RWPE2 (cell line): Measurements from ENCODE around the gene PPP1R14C.

Experiments
- ATAC-seq: fragments of 200-7000 bp; cut with Tn5 transposase; 3 replicates; pipeline ENCODE4 v1.9.1; 2021; ENCODE audit warnings: low read depth
- DNase-seq: peaks from one replicate; pipeline ENCODE4 v3.0.0-alpha.2; 2020; ENCODE audit warnings: low spot score
- H3K27ac ChIP-seq: fragments of 450-650 bp; 2 replicates; pipeline ENCODE4 v1.5.1; 2017; ENCODE audit warnings: mild to moderate bottlenecking; ENCODE audit not compliant: poor library complexity, severe bottlenecking
- H3K27me3 ChIP-seq: fragments of 250-450 bp; sonication (Bioruptor Pico); 2 replicates; pipeline ENCODE4 v1.5.1; 2021; ENCODE audit warnings: mild to moderate bottlenecking, moderate library complexity; ENCODE audit not compliant: insufficient read depth, poor library complexity, severe bottlenecking
- H3K36me3 ChIP-seq: fragments of 250-450 bp; sonication (Bioruptor Pico); 2 replicates; pipeline ENCODE4 v1.5.1; 2020; ENCODE audit warnings: low read depth, mild to moderate bottlenecking, moderate library complexity
- H3K4me1 ChIP-seq: fragments of 250-450 bp; sonication (Bioruptor Pico); 2 replicates; pipeline ENCODE4 v1.5.1; 2021; ENCODE audit warnings: mild to moderate bottlenecking, moderate library complexity; ENCODE audit not compliant: insufficient read depth, poor library complexity, severe bottlenecking
- H3K4me3 ChIP-seq: fragments of 250-450 bp; sonication (Bioruptor Pico); 2 replicates; pipeline ENCODE4 v1.5.1; 2021; ENCODE audit warnings: mild to moderate bottlenecking, moderate library complexity; ENCODE audit not compliant: severe bottlenecking
- H3K9me3 ChIP-seq: fragments of 250-450 bp; sonication (Bioruptor Pico); 2 replicates; pipeline ENCODE4 v1.5.1; 2021; ENCODE audit warnings: mild to moderate bottlenecking, moderate library complexity; ENCODE audit not compliant: severe bottlenecking
- TF ChIP-seq, protein P1 (sequence below): fragments of 450-650 bp; IDR thresholded peaks from one replicate; pipeline ENCODE4 v1.5.1; 2017; ENCODE audit warnings: mild to moderate bottlenecking, moderate library complexity; ENCODE audit not compliant: poor library complexity, severe bottlenecking

Gene PPP1R14C

DNA sequence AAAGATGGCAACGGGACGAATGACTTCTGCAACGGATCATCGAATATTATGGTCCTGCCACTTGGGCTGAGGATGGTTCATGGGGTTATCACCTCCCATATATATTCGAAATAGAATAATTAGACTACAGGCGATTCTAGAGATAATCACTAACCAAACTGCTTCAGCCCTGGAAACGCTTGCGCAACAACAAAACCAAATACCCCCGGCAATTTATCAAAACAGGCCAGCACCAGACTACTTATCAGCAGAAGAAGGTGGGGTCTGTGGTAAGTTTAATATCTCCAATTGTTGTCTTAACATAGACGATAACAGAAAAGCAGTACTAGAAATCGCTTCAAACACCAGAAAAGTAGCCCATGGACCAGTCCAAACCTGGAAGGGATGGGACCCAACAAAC lies 42.9 kb upstream of the PPP1R14C start:
- ATAC-seq = no peak
- Histone ChIP-seq H3K4me3 (no peak overlapping the region), H3K27me3 (no peaks in the 10 kb centered on the region), H3K4me1 (no peaks in the 10 kb centered on the region), H3K9me3 (no peaks in the 10 kb centered on the region), H3K27ac (no peak overlapping the region), H3K36me3 (no peaks in the 10 kb centered on the region)
- no peak for DNase-seq
- TF ChIP-seq, protein P1, sequence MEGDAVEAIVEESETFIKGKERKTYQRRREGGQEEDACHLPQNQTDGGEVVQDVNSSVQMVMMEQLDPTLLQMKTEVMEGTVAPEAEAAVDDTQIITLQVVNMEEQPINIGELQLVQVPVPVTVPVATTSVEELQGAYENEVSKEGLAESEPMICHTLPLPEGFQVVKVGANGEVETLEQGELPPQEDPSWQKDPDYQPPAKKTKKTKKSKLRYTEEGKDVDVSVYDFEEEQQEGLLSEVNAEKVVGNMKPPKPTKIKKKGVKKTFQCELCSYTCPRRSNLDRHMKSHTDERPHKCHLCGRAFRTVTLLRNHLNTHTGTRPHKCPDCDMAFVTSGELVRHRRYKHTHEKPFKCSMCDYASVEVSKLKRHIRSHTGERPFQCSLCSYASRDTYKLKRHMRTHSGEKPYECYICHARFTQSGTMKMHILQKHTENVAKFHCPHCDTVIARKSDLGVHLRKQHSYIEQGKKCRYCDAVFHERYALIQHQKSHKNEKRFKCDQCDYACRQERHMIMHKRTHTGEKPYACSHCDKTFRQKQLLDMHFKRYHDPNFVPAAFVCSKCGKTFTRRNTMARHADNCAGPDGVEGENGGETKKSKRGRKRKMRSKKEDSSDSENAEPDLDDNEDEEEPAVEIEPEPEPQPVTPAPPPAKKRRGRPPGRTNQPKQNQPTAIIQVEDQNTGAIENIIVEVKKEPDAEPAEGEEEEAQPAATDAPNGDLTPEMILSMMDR = no peak

DNA sequence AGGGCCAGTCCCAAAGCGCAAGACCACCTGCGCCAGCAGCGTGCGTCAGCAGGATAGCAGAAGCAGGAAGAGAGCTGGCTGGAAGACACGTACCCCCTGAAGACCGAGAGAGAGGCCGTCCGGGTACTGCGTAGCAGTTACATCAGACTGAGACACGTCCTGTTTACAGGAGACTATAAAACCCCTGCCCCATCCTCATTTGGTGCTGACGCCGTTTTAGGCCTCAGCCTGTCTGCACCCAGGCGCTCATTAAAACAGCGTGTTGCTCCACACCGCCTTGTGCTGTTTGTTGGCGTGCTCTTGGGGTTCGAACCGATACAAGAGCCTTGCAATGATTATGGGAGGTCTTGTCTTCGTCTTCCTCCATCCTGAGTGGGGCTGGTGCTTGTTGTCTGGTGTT lies 42.1 kb upstream of the PPP1R14C start:
- Histone ChIP-seq H3K27ac (no peak overlapping the region), H3K27me3 (no peaks in the 10 kb centered on the region), H3K9me3 (no peaks in the 10 kb centered on the region), H3K4me1 (no peaks in the 10 kb centered on the region), H3K36me3 (no peaks in the 10 kb centered on the region), H3K4me3 (no peak overlapping the region)
- DNase-seq = no peak
- TF ChIP-seq, protein P1 = no peak
- no peak for ATAC-seq

DNA sequence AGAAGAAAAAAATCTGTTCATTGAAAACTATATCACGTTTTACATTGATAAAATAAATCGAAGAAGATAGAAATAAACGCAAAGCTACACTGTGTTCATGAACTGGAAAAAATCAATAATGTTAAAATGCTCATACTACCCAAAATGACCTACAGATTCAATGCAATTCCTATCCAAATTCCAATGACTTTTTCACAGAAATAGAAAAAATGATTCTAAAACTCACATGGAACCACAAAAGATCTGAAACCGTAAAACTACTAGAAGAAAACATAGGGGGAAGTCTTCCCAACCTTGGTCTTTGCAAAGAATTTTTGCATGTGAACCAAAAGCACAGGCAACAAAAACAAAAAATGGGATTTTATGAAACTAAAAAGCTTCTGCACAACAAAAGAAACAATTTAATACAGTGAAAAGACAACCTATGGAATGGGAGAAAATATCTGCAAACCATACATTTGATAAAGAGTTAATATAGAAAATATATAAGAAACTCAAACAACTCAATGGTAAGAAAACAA lies 40.0 kb upstream of the PPP1R14C start:
- no peaks in the 10 kb centered on the region for H3K27me3 ChIP-seq
- no peaks in the 10 kb centered on the region for H3K9me3 ChIP-seq
- TF ChIP-seq, protein P1 = no peak
- no peak overlapping the region for H3K4me3 ChIP-seq
- ATAC-seq (no peak), DNase-seq (no peak)
- no peaks in the 10 kb centered on the region for H3K36me3 ChIP-seq
- no peak overlapping the region for H3K27ac ChIP-seq
- H3K4me1 ChIP-seq = no peaks in the 10 kb centered on the region

DNA sequence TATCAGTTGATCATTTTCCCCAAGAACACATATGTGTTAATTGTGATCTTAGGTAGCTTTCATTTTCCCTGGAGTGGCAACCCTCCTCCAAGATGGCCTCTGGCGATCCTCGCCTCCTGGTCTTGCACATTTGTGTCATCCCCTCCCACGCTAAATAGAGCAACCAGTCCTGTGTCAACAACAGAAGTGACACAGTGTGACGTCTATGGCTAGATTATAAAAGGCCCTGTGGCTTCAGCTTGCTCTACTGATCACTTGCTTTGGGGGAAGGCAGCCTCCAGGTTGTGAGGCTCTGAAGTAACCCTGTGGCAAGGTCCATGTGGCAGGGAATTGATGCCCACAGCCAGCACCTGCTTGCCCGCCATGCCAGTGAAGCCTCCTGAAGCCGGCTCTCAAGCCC lies 30.6 kb upstream of the PPP1R14C start:
- Histone ChIP-seq H3K9me3 (no peaks in the 10 kb centered on the region), H3K36me3 (no peaks in the 10 kb centered on the region)

DNA sequence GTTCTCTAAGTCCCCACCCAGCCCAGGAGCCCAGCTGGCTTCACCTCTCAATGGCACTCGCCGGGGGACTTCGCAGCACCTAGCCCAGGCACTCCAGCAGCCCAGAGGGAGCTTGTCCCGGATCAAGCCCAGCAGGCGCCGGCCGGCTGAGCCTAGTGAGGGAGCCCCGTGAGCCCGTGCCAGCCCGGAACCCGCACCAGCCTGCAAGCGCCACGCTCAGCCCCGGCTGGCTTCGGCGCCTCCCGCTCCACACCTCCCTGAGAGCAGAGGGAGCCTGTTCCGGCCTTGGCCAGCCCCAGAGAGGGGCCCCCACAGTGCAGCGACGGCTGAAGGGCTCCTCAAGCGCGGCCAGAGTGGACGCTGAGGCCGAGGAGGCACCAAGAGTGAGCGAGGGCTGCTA lies 27.1 kb upstream of the PPP1R14C start:
- Histone ChIP-seq H3K9me3 (no peaks in the 10 kb centered on the region), H3K4me1 (peaks cover 3% of the 10 kb centered on the region), H3K27ac (no peak overlapping the region), H3K4me3 (no peak overlapping the region), H3K27me3 (no peaks in the 10 kb centered on the region), H3K36me3 (no peaks in the 10 kb centered on the region)
- no peak for ATAC-seq
- DNase-seq = no peak
- TF ChIP-seq, protein P1 = no peak

More for the DNA sequence above, 30.6 kb upstream of the PPP1R14C start:
- no peak for ATAC-seq
- H3K4me1 ChIP-seq = no peaks in the 10 kb centered on the region
- DNase-seq = no peak
- no peak overlapping the region for H3K27ac ChIP-seq
- TF ChIP-seq, protein P1 = no peak
- no peaks in the 10 kb centered on the region for H3K27me3 ChIP-seq
- H3K4me3 ChIP-seq = no peak overlapping the region
